ENCODE measurements around the gene TPRG1.

The TPRG1 gene

GRCh38 chr3:189143771-189144170, 28.0 kb upstream of the TPRG1 start:
- CTCF ChIA-PET: interaction anchor here (0.9 to 4.7 kb wide), 4 partner anchors 8 to 1405 kb away, joined by 3 to 26 read pairs (median 6); no protein-coding TSS in a partner anchor
- POLR2A ChIA-PET: no interaction called here
- TF ChIP-seq, protein P1, sequence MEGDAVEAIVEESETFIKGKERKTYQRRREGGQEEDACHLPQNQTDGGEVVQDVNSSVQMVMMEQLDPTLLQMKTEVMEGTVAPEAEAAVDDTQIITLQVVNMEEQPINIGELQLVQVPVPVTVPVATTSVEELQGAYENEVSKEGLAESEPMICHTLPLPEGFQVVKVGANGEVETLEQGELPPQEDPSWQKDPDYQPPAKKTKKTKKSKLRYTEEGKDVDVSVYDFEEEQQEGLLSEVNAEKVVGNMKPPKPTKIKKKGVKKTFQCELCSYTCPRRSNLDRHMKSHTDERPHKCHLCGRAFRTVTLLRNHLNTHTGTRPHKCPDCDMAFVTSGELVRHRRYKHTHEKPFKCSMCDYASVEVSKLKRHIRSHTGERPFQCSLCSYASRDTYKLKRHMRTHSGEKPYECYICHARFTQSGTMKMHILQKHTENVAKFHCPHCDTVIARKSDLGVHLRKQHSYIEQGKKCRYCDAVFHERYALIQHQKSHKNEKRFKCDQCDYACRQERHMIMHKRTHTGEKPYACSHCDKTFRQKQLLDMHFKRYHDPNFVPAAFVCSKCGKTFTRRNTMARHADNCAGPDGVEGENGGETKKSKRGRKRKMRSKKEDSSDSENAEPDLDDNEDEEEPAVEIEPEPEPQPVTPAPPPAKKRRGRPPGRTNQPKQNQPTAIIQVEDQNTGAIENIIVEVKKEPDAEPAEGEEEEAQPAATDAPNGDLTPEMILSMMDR (IDR thresholded peaks at IDR 0.05; ENCODE audit: insufficient read depth, low read length, missing control alignments): no peak
- DNase-seq (ENCODE audit: low read depth, low spot score): no peak
- no peak overlapping the region for H3K4me3 ChIP-seq (ENCODE audit: low read depth, low read length)

DNA sequence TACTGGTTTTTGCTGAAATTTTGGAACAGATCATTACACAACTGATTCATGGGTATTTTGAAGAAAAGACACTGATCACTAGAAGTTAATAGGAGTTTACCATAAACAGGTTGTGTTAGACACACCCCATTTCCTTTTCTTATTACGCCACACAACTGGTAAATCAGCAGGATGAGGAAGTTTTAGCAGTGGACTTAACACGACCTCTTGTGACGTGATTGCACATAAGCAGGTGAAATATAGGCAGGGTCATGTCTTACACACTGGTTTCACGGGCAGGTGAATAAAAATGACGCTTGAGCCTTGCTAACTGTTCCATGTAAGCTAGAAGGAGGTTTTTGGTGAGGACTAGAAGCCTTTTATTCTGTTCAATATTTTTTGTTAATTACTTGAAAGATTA, 27.1 kb upstream of the TPRG1 start:
- H3K4me3 ChIP-seq (ENCODE audit: low read depth, low read length): no peak overlapping the region
- TF ChIP-seq, protein P1 (IDR thresholded peaks at IDR 0.05; ENCODE audit: insufficient read depth, low read length, missing control alignments): no peak
- ChIA-PET CTCF (interaction anchor here (0.9 to 4.7 kb wide), 5 partner anchors 9 to 1405 kb away, joined by 3 to 26 read pairs (median 4); no protein-coding TSS in a partner anchor), POLR2A (no interaction called here)
- DNase-seq (ENCODE audit: low read depth, low spot score): no peak

DNA sequence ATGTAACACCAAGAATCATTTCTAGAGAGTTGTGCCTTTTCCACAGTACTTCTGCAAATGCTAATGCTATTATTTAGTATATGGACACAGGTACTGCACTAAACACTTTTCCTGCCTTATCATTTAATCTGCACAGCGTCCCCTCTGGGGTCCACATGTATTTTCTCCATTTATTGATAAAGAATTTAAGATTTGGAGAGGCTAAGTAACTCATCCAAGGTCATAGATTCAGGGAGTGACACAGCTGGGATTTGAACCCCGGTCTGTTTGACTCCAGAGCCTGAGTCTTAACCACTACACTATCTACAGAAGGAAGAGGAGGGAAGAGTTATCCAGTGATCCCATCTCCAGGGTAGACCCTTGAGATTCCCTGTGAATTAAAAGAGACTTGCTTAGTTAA, 24.9 kb upstream of the TPRG1 start:
- ChIA-PET CTCF (interaction anchor here (1.0 to 4.7 kb wide), 6 partner anchors 11 to 1411 kb away, joined by 3 to 26 read pairs (median 6); no protein-coding TSS in a partner anchor), POLR2A (no interaction called here)
- TF ChIP-seq, protein P1 (IDR thresholded peaks at IDR 0.05; ENCODE audit: insufficient read depth, low read length, missing control alignments): no peak
- H3K4me3 ChIP-seq (ENCODE audit: low read depth, low read length): no peak overlapping the region
- no peak for DNase-seq (ENCODE audit: low read depth, low spot score)

DNA sequence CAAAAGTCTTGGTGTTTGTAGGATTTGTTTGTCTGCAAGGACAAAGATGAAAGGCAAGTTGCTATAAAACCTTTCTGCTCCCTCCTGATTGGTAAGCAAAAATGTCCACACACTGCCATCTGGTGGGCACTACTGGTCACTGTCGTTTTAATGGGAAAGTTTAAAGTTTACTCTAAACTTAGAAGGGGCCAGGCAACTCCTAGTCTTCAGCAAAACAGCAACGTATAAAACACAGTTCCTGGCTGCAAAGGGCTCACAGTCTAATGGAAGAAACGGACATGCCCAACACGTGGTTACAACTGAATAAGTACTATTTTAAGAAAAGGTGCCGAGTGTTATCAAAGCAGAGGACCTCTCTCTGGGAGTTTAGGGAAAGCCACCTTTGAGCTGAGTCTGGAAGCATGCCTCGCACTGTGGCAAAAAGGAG, 23.7 kb upstream of the TPRG1 start:
- no peak for DNase-seq (ENCODE audit: low read depth, low spot score)
- no peak overlapping the region for H3K4me3 ChIP-seq (ENCODE audit: low read depth, low read length)
- ChIA-PET CTCF (interaction anchor here (0.5 to 2.4 kb wide), 19 partner anchors 10 to 1408 kb away, joined by 3 to 30 read pairs (median 3); no protein-coding TSS in a partner anchor), POLR2A (no interaction called here)
- TF ChIP-seq, protein P1 (IDR thresholded peaks at IDR 0.05; ENCODE audit: insufficient read depth, low read length, missing control alignments): peak; percentile 68

GRCh38 chr3:189149203-189149602, 22.6 kb upstream of the TPRG1 start:
- ChIA-PET POLR2A (no interaction called here), CTCF (interaction anchor here (0.7 to 2.4 kb wide), 13 partner anchors 10 to 1410 kb away, joined by 3 to 30 read pairs (median 4); no protein-coding TSS in a partner anchor)
- DNase-seq (ENCODE audit: low read depth, low spot score): no peak
- TF ChIP-seq, protein P1 (IDR thresholded peaks at IDR 0.05; ENCODE audit: insufficient read depth, low read length, missing control alignments): no peak
- no peak overlapping the region for H3K4me3 ChIP-seq (ENCODE audit: low read depth, low read length)

DNA sequence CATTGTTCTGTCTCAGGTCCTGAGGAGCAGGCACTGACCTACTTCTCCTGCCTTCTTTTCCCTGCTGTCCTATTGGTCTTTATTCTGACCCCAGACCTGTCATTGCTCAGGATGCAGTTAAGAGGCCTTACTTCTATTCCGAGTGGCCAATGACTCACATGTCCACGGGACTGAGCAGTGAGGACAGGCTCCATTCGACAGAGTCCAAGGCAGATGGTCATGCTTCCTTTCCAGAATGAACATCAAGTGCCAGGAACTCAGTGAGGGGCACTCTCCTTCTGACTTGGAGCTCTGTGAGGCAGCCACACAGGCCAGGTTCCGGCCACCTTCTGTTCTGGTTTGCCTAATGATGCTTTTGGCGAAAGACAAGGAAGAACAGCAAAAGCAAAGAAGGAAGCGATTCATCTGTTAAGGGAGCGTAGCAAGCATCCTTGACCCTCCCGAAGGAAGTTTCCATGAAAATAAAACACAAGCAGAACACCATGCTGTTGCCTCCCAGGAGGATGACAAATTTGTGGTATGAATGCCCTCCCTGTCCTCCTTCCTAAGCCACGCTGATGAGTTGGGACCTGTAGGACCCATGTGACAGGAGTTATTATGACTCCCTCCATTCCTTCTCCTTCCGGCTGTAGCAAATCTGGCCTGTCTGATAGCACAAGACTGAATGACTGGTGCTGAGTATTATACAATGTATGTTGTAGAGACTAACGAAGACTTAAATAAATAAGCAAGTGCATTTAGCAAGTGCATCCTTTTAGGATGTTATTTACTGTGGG, 14.4 kb upstream of the TPRG1 start:
- ChIA-PET CTCF (interaction anchor here (0.9 kb wide), 1 partner anchor 203 kb away, joined by 3 read pairs; no protein-coding TSS in a partner anchor), POLR2A (no interaction called here)
- TF ChIP-seq, protein P1 (IDR thresholded peaks at IDR 0.05; ENCODE audit: insufficient read depth, low read length, missing control alignments): no peak
- H3K4me3 ChIP-seq (ENCODE audit: low read depth, low read length): no peak overlapping the region
- no peak for DNase-seq (ENCODE audit: low read depth, low spot score)

Data from AG04449 (cell line).